Measurements from ENCODE around the gene EHMT1.

The EHMT1 gene

DNA sequence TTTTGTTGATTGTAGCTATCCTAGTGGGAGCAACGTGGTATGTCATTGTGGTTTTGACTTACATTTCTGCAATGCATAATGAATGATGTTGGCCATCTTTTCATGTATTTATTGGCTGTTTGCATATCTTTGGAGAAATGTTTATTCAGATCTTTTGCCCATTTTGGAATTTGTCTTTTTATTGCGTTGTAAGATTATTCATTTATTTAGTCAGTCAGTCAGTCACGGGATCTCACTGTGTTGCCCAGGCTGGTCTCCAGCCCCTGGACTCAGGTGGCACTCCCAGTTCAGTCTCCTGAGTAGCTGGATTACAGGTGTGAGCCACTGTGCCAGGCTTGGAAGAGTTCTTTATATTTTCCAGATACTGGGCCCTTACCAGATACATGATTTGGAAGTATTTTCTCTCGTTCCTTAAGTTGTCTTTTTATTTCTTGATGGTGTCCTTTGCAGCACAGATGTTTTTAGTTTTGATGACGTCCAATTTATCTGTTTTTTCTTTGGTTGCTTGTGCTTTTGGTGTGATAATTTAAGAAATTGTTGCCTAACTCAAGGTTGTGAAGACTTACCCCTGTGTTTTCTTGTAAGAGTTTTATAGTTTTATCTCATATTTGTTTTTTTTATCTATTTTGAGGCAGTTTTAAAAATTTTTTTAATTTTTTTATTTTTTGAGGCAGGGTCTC, 67.1 kb downstream of the EHMT1 start (continued):
- no peak for TF ChIP-seq ZNF8 (CRISPR knock-in tag; IDR thresholded peaks at IDR 0.05)
- TF ChIP-seq CSDC2 (CRISPR knock-in tag; IDR thresholded peaks at IDR 0.05): no peak
- TF ChIP-seq ZC3H10 (CRISPR knock-in tag; IDR thresholded peaks at IDR 0.05): no peak
- no peak for TF ChIP-seq GLIS3 (CRISPR knock-in tag; IDR thresholded peaks at IDR 0.05)
- TF ChIP-seq SNAI2 (CRISPR knock-in tag; IDR thresholded peaks at IDR 0.05): no peak

DNA sequence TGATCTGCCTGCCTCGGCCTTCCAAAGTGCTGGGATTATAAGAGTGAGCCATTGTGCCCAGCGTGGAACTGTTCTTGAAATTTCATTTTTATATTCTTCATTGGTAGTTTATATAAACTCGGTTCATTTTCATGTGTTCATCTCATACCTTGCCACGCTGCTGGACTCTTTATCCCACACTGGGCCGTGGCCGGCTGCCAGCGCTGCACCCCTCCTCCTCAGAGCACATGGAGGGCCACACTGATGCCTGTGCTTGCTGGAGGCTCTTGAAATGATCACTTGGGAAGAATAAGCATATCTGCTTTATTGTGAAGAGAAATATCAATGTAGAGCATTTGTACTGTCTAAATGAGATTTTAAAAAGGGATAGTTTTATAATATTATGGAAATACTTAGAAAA, 69.5 kb downstream of the EHMT1 start:
- ATAC-seq: no peak
- TF ChIP-seq, protein P1, sequence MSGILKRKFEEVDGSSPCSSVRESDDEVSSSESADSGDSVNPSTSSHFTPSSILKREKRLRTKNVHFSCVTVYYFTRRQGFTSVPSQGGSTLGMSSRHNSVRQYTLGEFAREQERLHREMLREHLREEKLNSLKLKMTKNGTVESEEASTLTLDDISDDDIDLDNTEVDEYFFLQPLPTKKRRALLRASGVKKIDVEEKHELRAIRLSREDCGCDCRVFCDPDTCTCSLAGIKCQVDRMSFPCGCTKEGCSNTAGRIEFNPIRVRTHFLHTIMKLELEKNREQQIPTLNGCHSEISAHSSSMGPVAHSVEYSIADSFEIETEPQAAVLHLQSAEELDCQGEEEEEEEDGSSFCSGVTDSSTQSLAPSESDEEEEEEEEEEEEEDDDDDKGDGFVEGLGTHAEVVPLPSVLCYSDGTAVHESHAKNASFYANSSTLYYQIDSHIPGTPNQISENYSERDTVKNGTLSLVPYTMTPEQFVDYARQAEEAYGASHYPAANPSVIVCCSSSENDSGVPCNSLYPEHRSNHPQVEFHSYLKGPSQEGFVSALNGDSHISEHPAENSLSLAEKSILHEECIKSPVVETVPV (CRISPR knock-in tag; IDR thresholded peaks at IDR 0.05): no peak
- TF ChIP-seq, protein P2, sequence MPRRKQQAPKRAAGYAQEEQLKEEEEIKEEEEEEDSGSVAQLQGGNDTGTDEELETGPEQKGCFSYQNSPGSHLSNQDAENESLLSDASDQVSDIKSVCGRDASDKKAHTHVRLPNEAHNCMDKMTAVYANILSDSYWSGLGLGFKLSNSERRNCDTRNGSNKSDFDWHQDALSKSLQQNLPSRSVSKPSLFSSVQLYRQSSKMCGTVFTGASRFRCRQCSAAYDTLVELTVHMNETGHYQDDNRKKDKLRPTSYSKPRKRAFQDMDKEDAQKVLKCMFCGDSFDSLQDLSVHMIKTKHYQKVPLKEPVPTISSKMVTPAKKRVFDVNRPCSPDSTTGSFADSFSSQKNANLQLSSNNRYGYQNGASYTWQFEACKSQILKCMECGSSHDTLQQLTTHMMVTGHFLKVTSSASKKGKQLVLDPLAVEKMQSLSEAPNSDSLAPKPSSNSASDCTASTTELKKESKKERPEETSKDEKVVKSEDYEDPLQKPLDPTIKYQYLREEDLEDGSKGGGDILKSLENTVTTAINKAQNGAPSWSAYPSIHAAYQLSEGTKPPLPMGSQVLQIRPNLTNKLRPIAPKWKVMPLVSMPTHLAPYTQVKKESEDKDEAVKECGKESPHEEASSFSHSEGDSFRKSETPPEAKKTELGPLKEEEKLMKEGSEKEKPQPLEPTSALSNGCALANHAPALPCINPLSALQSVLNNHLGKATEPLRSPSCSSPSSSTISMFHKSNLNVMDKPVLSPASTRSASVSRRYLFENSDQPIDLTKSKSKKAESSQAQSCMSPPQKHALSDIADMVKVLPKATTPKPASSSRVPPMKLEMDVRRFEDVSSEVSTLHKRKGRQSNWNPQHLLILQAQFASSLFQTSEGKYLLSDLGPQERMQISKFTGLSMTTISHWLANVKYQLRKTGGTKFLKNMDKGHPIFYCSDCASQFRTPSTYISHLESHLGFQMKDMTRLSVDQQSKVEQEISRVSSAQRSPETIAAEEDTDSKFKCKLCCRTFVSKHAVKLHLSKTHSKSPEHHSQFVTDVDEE (CRISPR knock-in tag; IDR thresholded peaks at IDR 0.05): no peak
- TF ChIP-seq BACH2 (CRISPR knock-in tag; IDR thresholded peaks at IDR 0.05; ENCODE audit: borderline replicate concordance): no peak

DNA sequence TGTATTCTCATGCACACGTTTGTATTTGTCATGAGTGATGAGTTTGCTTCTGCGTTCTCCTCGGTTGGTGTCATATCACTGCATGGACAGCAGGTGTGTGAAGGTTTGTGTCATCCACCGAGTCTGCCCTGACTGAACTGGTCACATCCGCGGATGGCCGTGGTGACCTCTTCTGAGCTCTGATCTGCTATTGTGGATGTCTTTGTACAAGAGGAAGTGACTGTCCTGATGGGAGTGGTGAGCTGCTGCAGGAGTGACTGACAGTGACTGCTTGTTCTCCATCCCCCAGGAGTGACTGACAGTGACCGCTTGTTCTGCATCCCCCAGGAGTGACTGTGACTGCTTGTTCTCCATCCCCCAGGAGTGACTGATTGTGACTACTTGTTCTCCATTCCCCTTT, 69.9 kb downstream of the EHMT1 start:
- no peak for TF ChIP-seq SNAI2 (CRISPR knock-in tag; IDR thresholded peaks at IDR 0.05)
- TF ChIP-seq, protein P1 (CRISPR knock-in tag; IDR thresholded peaks at IDR 0.05): no peak
- no peak for TF ChIP-seq CSDC2 (CRISPR knock-in tag; IDR thresholded peaks at IDR 0.05)
- TF ChIP-seq, protein P3, sequence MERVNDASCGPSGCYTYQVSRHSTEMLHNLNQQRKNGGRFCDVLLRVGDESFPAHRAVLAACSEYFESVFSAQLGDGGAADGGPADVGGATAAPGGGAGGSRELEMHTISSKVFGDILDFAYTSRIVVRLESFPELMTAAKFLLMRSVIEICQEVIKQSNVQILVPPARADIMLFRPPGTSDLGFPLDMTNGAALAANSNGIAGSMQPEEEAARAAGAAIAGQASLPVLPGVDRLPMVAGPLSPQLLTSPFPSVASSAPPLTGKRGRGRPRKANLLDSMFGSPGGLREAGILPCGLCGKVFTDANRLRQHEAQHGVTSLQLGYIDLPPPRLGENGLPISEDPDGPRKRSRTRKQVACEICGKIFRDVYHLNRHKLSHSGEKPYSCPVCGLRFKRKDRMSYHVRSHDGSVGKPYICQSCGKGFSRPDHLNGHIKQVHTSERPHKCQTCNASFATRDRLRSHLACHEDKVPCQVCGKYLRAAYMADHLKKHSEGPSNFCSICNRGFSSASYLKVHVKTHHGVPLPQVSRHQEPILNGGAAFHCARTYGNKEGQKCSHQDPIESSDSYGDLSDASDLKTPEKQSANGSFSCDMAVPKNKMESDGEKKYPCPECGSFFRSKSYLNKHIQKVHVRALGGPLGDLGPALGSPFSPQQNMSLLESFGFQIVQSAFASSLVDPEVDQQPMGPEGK (CRISPR knock-in tag; IDR thresholded peaks at IDR 0.05; ENCODE audit: borderline replicate concordance): no peak
- no peak for TF ChIP-seq TCF4 (CRISPR knock-in tag; IDR thresholded peaks at IDR 0.05; ENCODE audit: borderline replicate concordance)
- ATAC-seq: no peak

DNA sequence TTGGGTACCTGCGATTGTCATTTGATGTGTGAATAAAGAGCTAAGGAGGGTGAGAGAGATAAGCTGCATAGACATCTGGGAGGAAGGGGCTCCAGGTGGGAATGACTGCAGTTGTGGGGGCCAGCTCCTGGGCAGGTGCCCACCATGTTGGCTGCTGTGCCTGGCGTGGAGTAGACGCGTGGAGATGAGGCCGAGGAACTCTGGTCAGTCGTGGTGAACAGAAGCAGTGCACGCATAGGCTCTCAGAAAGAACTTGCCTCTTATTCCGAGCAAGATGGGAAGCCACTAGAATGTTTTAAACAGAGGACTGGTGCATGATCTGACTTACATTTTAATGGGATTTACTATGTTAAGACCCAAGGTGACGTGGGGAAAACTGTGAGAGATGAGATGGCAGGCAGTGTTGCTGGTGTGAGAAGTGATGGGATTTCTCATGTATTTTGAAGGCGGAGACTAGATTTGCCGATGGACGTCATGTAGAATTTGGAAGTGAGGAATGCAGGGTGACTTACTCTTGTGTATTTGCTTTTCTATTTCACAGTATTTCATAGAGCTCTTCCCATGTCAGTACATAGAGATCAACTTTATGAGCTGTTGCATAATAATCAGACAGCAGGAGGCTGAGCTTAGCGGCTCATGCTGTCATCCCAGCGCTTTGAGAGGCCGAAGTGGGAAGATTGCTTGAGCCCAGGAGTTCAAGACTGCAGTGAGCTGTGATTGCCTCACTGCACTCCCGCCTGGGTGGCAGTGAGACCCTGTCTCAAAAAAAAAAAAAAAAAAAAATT, 71.1 kb downstream of the EHMT1 start:
- ATAC-seq: no peak
- TF ChIP-seq ZC3H10 (CRISPR knock-in tag; IDR thresholded peaks at IDR 0.05) (no peak), GLIS3 (CRISPR knock-in tag; IDR thresholded peaks at IDR 0.05) (no peak), TOX (CRISPR knock-in tag; IDR thresholded peaks at IDR 0.05; ENCODE audit: borderline replicate concordance) (no peak), ZNF70 (CRISPR knock-in tag; IDR thresholded peaks at IDR 0.05) (no peak), SNAI2 (CRISPR knock-in tag; IDR thresholded peaks at IDR 0.05) (no peak), RARB (CRISPR knock-in tag; IDR thresholded peaks at IDR 0.05) (no peak), ESRRG (CRISPR knock-in tag; IDR thresholded peaks at IDR 0.05) (no peak), ZFP30 (CRISPR knock-in tag; IDR thresholded peaks at IDR 0.05) (no peak), CSDC2 (CRISPR knock-in tag; IDR thresholded peaks at IDR 0.05) (no peak), ZNF565 (CRISPR knock-in tag; conservative IDR thresholded peaks at IDR 0.05; ENCODE audit: low read depth) (no peak), ZFP3 (CRISPR knock-in tag; IDR thresholded peaks at IDR 0.05) (no peak), ISL1 (CRISPR knock-in tag; IDR thresholded peaks at IDR 0.05) (no peak), ZNF8 (CRISPR knock-in tag; IDR thresholded peaks at IDR 0.05) (no peak), PPARA (CRISPR knock-in tag; IDR thresholded peaks at IDR 0.05; ENCODE audit: borderline replicate concordance) (no peak)
- TF ChIP-seq, protein P4, sequence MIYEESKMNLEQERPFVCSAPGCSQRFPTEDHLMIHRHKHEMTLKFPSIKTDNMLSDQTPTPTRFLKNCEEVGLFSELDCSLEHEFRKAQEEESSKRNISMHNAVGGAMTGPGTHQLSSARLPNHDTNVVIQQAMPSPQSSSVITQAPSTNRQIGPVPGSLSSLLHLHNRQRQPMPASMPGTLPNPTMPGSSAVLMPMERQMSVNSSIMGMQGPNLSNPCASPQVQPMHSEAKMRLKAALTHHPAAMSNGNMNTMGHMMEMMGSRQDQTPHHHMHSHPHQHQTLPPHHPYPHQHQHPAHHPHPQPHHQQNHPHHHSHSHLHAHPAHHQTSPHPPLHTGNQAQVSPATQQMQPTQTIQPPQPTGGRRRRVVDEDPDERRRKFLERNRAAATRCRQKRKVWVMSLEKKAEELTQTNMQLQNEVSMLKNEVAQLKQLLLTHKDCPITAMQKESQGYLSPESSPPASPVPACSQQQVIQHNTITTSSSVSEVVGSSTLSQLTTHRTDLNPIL (CRISPR knock-in tag; IDR thresholded peaks at IDR 0.05; ENCODE audit: low read depth): no peak
- TF ChIP-seq, protein P5, sequence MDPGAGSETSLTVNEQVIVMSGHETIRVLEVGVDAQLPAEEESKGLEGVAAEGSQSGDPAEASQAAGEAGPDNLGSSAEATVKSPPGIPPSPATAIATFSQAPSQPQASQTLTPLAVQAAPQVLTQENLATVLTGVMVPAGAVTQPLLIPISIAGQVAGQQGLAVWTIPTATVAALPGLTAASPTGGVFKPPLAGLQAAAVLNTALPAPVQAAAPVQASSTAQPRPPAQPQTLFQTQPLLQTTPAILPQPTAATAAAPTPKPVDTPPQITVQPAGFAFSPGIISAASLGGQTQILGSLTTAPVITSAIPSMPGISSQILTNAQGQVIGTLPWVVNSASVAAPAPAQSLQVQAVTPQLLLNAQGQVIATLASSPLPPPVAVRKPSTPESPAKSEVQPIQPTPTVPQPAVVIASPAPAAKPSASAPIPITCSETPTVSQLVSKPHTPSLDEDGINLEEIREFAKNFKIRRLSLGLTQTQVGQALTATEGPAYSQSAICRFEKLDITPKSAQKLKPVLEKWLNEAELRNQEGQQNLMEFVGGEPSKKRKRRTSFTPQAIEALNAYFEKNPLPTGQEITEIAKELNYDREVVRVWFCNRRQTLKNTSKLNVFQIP (CRISPR knock-in tag; IDR thresholded peaks at IDR 0.05; ENCODE audit: borderline replicate concordance, low read depth): no peak
- TF ChIP-seq, protein P2 (CRISPR knock-in tag; IDR thresholded peaks at IDR 0.05): no peak
